GM19395 (cell line): ENCODE results near the gene FKBP6.
"Not testable (repeated sequence)": the region's sequence is repeated elsewhere in the genome, so short reads cannot be mapped to it uniquely, and the experiment has no call there.

ENCODE experiments used
- ATAC-seq: cut with Tn5 transposase; IDR thresholded peaks from one replicate; pipeline ENCODE4 v1.9.1; 2021; ENCODE audit warnings: mild to moderate bottlenecking, moderate library complexity; ENCODE audit not compliant: unreplicated experiment

The FKBP6 gene

GRCh38 chr7:73354196-73354595 is 26.2 kb downstream of the FKBP6 start:
- ATAC-seq, result no peak

- ATAC-seq, result no peak
Observed at GRCh38 chr7:73354821-73355220, 26.9 kb downstream of the FKBP6 start.

- ATAC-seq, result no peak
Observed at GRCh38 chr7:73356159-73356558, 28.2 kb downstream of the FKBP6 start.

GRCh38 chr7:73358590-73359275 is 30.8 kb downstream of the FKBP6 start:
- no peak for ATAC-seq

GRCh38 chr7:73359306-73359705 is 31.3 kb downstream of the FKBP6 start:
- ATAC-seq, result no peak

GRCh38 chr7:73359746-73360375 is 31.9 kb downstream of the FKBP6 start:
- ATAC-seq, result no peak

GRCh38 chr7:73360590-73360989 is 32.6 kb downstream of the FKBP6 start:
- ATAC-seq, result not testable (repeated sequence)

- no peak for ATAC-seq
Observed at GRCh38 chr7:73363225-73364005, 35.5 kb downstream of the FKBP6 start.

- ATAC-seq, result no peak
Observed at GRCh38 chr7:73364006-73364728, 36.2 kb downstream of the FKBP6 start.

- ATAC-seq, result no peak
Observed at GRCh38 chr7:73366127-73366526, 38.2 kb downstream of the FKBP6 start.

GRCh38 chr7:73366990-73367389 is 39.0 kb downstream of the FKBP6 start:
- ATAC-seq, result no peak

GRCh38 chr7:73369009-73369408 is 41.0 kb downstream of the FKBP6 start:
- ATAC-seq, result no peak

GRCh38 chr7:73369622-73370021 is 41.7 kb downstream of the FKBP6 start:
- ATAC-seq, result no peak

- ATAC-seq, result no peak
Observed at GRCh38 chr7:73373741-73374140, 45.8 kb downstream of the FKBP6 start.

GRCh38 chr7:73376262-73376661 is 48.3 kb downstream of the FKBP6 start:
- not testable (repeated sequence) for ATAC-seq

GRCh38 chr7:73376671-73377412 is 48.9 kb downstream of the FKBP6 start:
- ATAC-seq, result no peak

- not testable (repeated sequence) for ATAC-seq
Observed at GRCh38 chr7:73377413-73378200, 49.6 kb downstream of the FKBP6 start.

- ATAC-seq, result no peak
Observed at GRCh38 chr7:73382934-73383503, 55.1 kb downstream of the FKBP6 start.

GRCh38 chr7:73387221-73387828 is 59.4 kb downstream of the FKBP6 start:
- no peak for ATAC-seq
